Measurements from ENCODE around the gene PMM2. TPM values are rescaled to one million over a fixed set of nuclear protein-coding genes. Genes with fewer than 3 reads are reported as not detected.
"Not testable (repeated sequence)": the region's sequence is repeated elsewhere in the genome, so short reads cannot be mapped to it uniquely, and the experiment has no call there.

The PMM2 gene
- total and polyA plus RNA-seq, 2 donors (not counting 1 experiment from before 2014, with no cell fraction given): 15.8 to 47.5 TPM

GRCh38 chr16:8832717-8833105 lies 35.1 kb downstream of the PMM2 start:
- Histone ChIP-seq H3K27ac (ENCODE audit: low read length in 2 of 2) (no peak overlapping the region), H3K27me3 (replicated peaks in 1 of 4; ENCODE audit: control extremely low read depth in 1 of 4, control insufficient read depth in 3 of 4, insufficient read depth in 4 of 4, low read length in 3 of 4) (no peaks in the 10 kb centered on the region), H4K20me1 (ENCODE audit: control insufficient read depth, insufficient read depth, low read length, poor library complexity, severe bottlenecking) (peaks cover 14% of the 10 kb centered on the region), H3K9me3 (ENCODE audit: control extremely low read depth in 1 of 3, control insufficient read depth in 2 of 3, insufficient read depth in 1 of 3, low read length in 2 of 3) (no peaks in the 10 kb centered on the region), H3K4me3 (ENCODE audit: control extremely low read depth in 1 of 5, extremely low read depth in 1 of 5, insufficient read depth in 1 of 5, low read depth in 2 of 5, low read length in 4 of 5) (no peak overlapping the region), H3K4me2 (replicated peaks; ENCODE audit: low read depth, low read length, poor library complexity, severe bottlenecking) (no peak overlapping the region), H3K36me3 (replicated peaks in 1 of 2; ENCODE audit: control extremely low read depth in 1 of 2, control insufficient read depth in 1 of 2, extremely low read depth in 1 of 2, insufficient read depth in 2 of 2, low read length in 1 of 2) (peaks cover 2 to 24% of the 10 kb centered on the region in 2 experiments), H3K79me2 (ENCODE audit: control insufficient read depth, insufficient read depth, low read length) (peaks cover 35% of the 10 kb centered on the region), H3K4me1 (ENCODE audit: control insufficient read depth in 2 of 2, insufficient read depth in 2 of 2, low read length in 2 of 2) (peaks cover 0 to 6% of the 10 kb centered on the region in 2 donors), H3K9ac (ENCODE audit: low read length) (no peak overlapping the region), H2AFZ (ENCODE audit: insufficient read depth, low read depth, low read length, poor library complexity, severe bottlenecking) (no peak overlapping the region)
- DNase-seq: no peak
- WGBS (ENCODE audit: insufficient coverage): 82% methylated on average over 15 of the region's 16 CpGs
- POLR2A ChIA-PET: no interaction called here
- Mint-ChIP-seq H3K27ac (no peak overlapping the region), H3K9me3 (ENCODE audit: insufficient read depth) (no peaks in the 10 kb centered on the region), H3K4me1 (peaks cover 11% of the 10 kb centered on the region), H3K27me3 (no peaks in the 10 kb centered on the region), H3K4me3 (no peak overlapping the region)
- CTCF ChIA-PET: no interaction called here
- TF ChIP-seq CTCF (IDR thresholded peaks at IDR 0.05): no peak
- no peak for TF ChIP-seq EZH2 (IDR thresholded peaks at IDR 0.05; ENCODE audit: borderline replicate concordance, insufficient read depth, low read depth, low read length, poor library complexity, severe bottlenecking)
- ATAC-seq (ENCODE audit: low read depth): no peak
- intact Hi-C loops (cut with micrococcal nuclease): no loop called here

- H3K4me2 ChIP-seq (replicated peaks; ENCODE audit: low read depth, low read length, poor library complexity, severe bottlenecking); H3K4me3 ChIP-seq (ENCODE audit: control extremely low read depth in 1 of 5, extremely low read depth in 1 of 5, insufficient read depth in 1 of 5, low read depth in 2 of 5, low read length in 4 of 5); H3K4me1 Mint-ChIP-seq; H3K9me3 ChIP-seq (ENCODE audit: control extremely low read depth in 1 of 3, control insufficient read depth in 2 of 3, insufficient read depth in 1 of 3, low read length in 2 of 3); intact Hi-C loops (cut with micrococcal nuclease); DNase-seq; H3K27me3 Mint-ChIP-seq; POLR2A ChIA-PET; H3K4me1 ChIP-seq (ENCODE audit: control insufficient read depth in 2 of 2, insufficient read depth in 2 of 2, low read length in 2 of 2); H3K27ac Mint-ChIP-seq; H3K27me3 ChIP-seq (replicated peaks in 1 of 4; ENCODE audit: control extremely low read depth in 1 of 4, control insufficient read depth in 3 of 4, insufficient read depth in 4 of 4, low read length in 3 of 4); H3K9ac ChIP-seq (ENCODE audit: low read length); H3K4me3 Mint-ChIP-seq; ATAC-seq (ENCODE audit: low read depth); H2AFZ ChIP-seq (ENCODE audit: insufficient read depth, low read depth, low read length, poor library complexity, severe bottlenecking); H3K9me3 Mint-ChIP-seq (ENCODE audit: insufficient read depth); H3K27ac ChIP-seq (ENCODE audit: low read length in 2 of 2); H3K36me3 ChIP-seq (replicated peaks in 1 of 2; ENCODE audit: control extremely low read depth in 1 of 2, control insufficient read depth in 1 of 2, extremely low read depth in 1 of 2, insufficient read depth in 2 of 2, low read length in 1 of 2): not testable (repeated sequence)
- Histone ChIP-seq H4K20me1 (ENCODE audit: control insufficient read depth, insufficient read depth, low read length, poor library complexity, severe bottlenecking) (peaks cover 11% of the 10 kb centered on the region), H3K79me2 (ENCODE audit: control insufficient read depth, insufficient read depth, low read length) (peaks cover 19% of the 10 kb centered on the region)
- WGBS (ENCODE audit: insufficient coverage): 100% methylated on average over 1 of the region's 7 CpGs
- CTCF ChIA-PET: interaction anchor here (1.0 kb wide), 1 partner anchor 44 kb away, joined by 4 read pairs; no protein-coding TSS in a partner anchor
These were observed 39.2 kb downstream of the PMM2 start for GRCh38 chr16:8836797-8837196.

GRCh38 chr16:8837594-8837993 lies 40.0 kb downstream of the PMM2 start:
- DNase-seq; H3K27me3 ChIP-seq (replicated peaks in 1 of 4; ENCODE audit: control extremely low read depth in 1 of 4, control insufficient read depth in 3 of 4, insufficient read depth in 4 of 4, low read length in 3 of 4); H3K36me3 ChIP-seq (replicated peaks in 1 of 2; ENCODE audit: control extremely low read depth in 1 of 2, control insufficient read depth in 1 of 2, extremely low read depth in 1 of 2, insufficient read depth in 2 of 2, low read length in 1 of 2); H3K27ac ChIP-seq (ENCODE audit: low read length in 2 of 2); CTCF ChIA-PET; H3K4me2 ChIP-seq (replicated peaks; ENCODE audit: low read depth, low read length, poor library complexity, severe bottlenecking); intact Hi-C loops (cut with micrococcal nuclease); H3K4me1 ChIP-seq (ENCODE audit: control insufficient read depth in 2 of 2, insufficient read depth in 2 of 2, low read length in 2 of 2); H3K9me3 ChIP-seq (ENCODE audit: control extremely low read depth in 1 of 3, control insufficient read depth in 2 of 3, insufficient read depth in 1 of 3, low read length in 2 of 3); H3K4me3 Mint-ChIP-seq; H3K4me3 ChIP-seq (ENCODE audit: control extremely low read depth in 1 of 5, extremely low read depth in 1 of 5, insufficient read depth in 1 of 5, low read depth in 2 of 5, low read length in 4 of 5); H3K27me3 Mint-ChIP-seq; H3K9me3 Mint-ChIP-seq (ENCODE audit: insufficient read depth); H3K9ac ChIP-seq (ENCODE audit: low read length); POLR2A ChIA-PET; H3K4me1 Mint-ChIP-seq; H4K20me1 ChIP-seq (ENCODE audit: control insufficient read depth, insufficient read depth, low read length, poor library complexity, severe bottlenecking); H3K27ac Mint-ChIP-seq; ATAC-seq (ENCODE audit: low read depth); H2AFZ ChIP-seq (ENCODE audit: insufficient read depth, low read depth, low read length, poor library complexity, severe bottlenecking): not testable (repeated sequence)
- H3K79me2 ChIP-seq (ENCODE audit: control insufficient read depth, insufficient read depth, low read length): peaks cover 11% of the 10 kb centered on the region
- 98% methylated on average over 12 of the region's 15 CpGs for WGBS (ENCODE audit: insufficient coverage)

All from B cell (primary cell).